HL-60/S4 (cell line): Measurements from ENCODE around the gene OVCH2.
"Not testable (repeated sequence)": the region's sequence is repeated elsewhere in the genome, so short reads cannot be mapped to it uniquely, and the experiment has no call there.

ENCODE experiments used
- in situ Hi-C: fragments of 300-500 bp; cut with MboI; formaldehyde crosslinking; loops from 2 replicates; pipeline ENCODE4 v1.14.3; 2022; ENCODE audit warnings: low sequenced_read_pairs

The OVCH2 gene

GRCh38 chr11:7706377-7706776, at the start of gene OVCH2:
TSS of gene OVCH2 (minus strand) at chr11:7706477. CDS start at chr11:7706394, 83 bp downstream.
- in situ Hi-C loops, result no loop called here

- in situ Hi-C loops, result no loop called here
Observed at GRCh38 chr11:7749456-7749855, 43.2 kb upstream of the OVCH2 start.

GRCh38 chr11:7734767-7735166, 28.5 kb upstream of the OVCH2 start:
- in situ Hi-C loops, result not testable (repeated sequence)

- in situ Hi-C loops, result no loop called here
Observed at GRCh38 chr11:7714786-7715185, 8.5 kb upstream of the OVCH2 start.

- in situ Hi-C loops, result no loop called here
Observed at GRCh38 chr11:7703740-7704139, 2.5 kb downstream of the OVCH2 start.

GRCh38 chr11:7696424-7696823, 9.9 kb downstream of the OVCH2 start:
- in situ Hi-C loops, result no loop called here

GRCh38 chr11:7694235-7694634, 12.0 kb downstream of the OVCH2 start:
- in situ Hi-C loops, result no loop called here

- in situ Hi-C loops, result no loop called here
Observed at GRCh38 chr11:7692426-7692825, 13.9 kb downstream of the OVCH2 start.

- in situ Hi-C loops, result no loop called here
Observed at GRCh38 chr11:7691759-7692350, 14.4 kb downstream of the OVCH2 start.

- in situ Hi-C loops, result no loop called here
Observed at GRCh38 chr11:7690648-7691047, 15.6 kb downstream of the OVCH2 start.

GRCh38 chr11:7689239-7689638, 17.0 kb downstream of the OVCH2 start:
- in situ Hi-C loops, result no loop called here

GRCh38 chr11:7688238-7688826, 17.9 kb downstream of the OVCH2 start:
- in situ Hi-C loops, result no loop called here

- in situ Hi-C loops, result no loop called here
Observed at GRCh38 chr11:7687386-7687785, 18.9 kb downstream of the OVCH2 start.

GRCh38 chr11:7686761-7687160, 19.5 kb downstream of the OVCH2 start:
- in situ Hi-C loops, result no loop called here

- in situ Hi-C loops, result no loop called here
Observed at GRCh38 chr11:7683571-7683970, 22.7 kb downstream of the OVCH2 start.

GRCh38 chr11:7677796-7678201, 28.5 kb downstream of the OVCH2 start:
- in situ Hi-C loops, result no loop called here

GRCh38 chr11:7677071-7677470, 29.2 kb downstream of the OVCH2 start:
- in situ Hi-C loops, result no loop called here

GRCh38 chr11:7675631-7676030, 30.6 kb downstream of the OVCH2 start:
- in situ Hi-C loops, result no loop called here

- in situ Hi-C loops, result loop anchor here (25.0 kb wide), 1 partner anchor 112 kb away; no protein-coding TSS in a partner anchor
Observed at GRCh38 chr11:7673724-7674434, 32.4 kb downstream of the OVCH2 start.

- in situ Hi-C loops, result loop anchor here (25.0 kb wide), 1 partner anchor 111 kb away; no protein-coding TSS in a partner anchor
Observed at GRCh38 chr11:7672960-7673723, 33.1 kb downstream of the OVCH2 start, which contains the start of gene CYB5R2. TSS of gene CYB5R2 (minus strand) at chr11:7673500. CDS start at chr11:7672825, 675 bp downstream.

- in situ Hi-C loops, result loop anchor here (25.0 kb wide), 1 partner anchor 110 kb away; no protein-coding TSS in a partner anchor
Observed at GRCh38 chr11:7672276-7672959, 33.9 kb downstream of the OVCH2 start.
